SIG-M5 treated with dmso at 0.1 percent for 504 hours (cell line): ENCODE results near the gene WIZ.
"Not testable (repeated sequence)": the region's sequence is repeated elsewhere in the genome, so short reads cannot be mapped to it uniquely, and the experiment has no call there.

Experiments
- DNase-seq: peaks from one replicate; lab custom pipeline; 2025; ENCODE audit not compliant: unreplicated experiment; lab: John Stamatoyannopoulos, UW

Gene WIZ

GRCh38 chr19:15411351-15411750 lies 38.4 kb downstream of the WIZ start:
- not testable (repeated sequence) for DNase-seq

GRCh38 chr19:15404780-15405211 lies 45.0 kb downstream of the WIZ start:
- no peak for DNase-seq

- no peak for DNase-seq
Observed at GRCh38 chr19:15404097-15404779, 45.5 kb downstream of the WIZ start.

- no peak for DNase-seq
Observed at GRCh38 chr19:15403151-15403531, 46.6 kb downstream of the WIZ start.

- DNase-seq = no peak
Observed at GRCh38 chr19:15402411-15403150, 47.2 kb downstream of the WIZ start.

GRCh38 chr19:15401397-15401710 lies 48.4 kb downstream of the WIZ start:
- DNase-seq = no peak

GRCh38 chr19:15400521-15401396 lies 49.0 kb downstream of the WIZ start:
- no peak for DNase-seq

GRCh38 chr19:15399635-15400034 lies 50.1 kb downstream of the WIZ start:
- no peak for DNase-seq

GRCh38 chr19:15399234-15399515 lies 50.6 kb downstream of the WIZ start:
- no peak for DNase-seq

GRCh38 chr19:15398501-15399233 lies 51.1 kb downstream of the WIZ start:
- DNase-seq = no peak

GRCh38 chr19:15397782-15398181 lies 52.0 kb downstream of the WIZ start:
- DNase-seq = no peak

GRCh38 chr19:15397236-15397635 lies 52.5 kb downstream of the WIZ start:
- DNase-seq = no peak

GRCh38 chr19:15396436-15396835 lies 53.3 kb downstream of the WIZ start:
- no peak for DNase-seq

GRCh38 chr19:15395251-15395650 lies 54.5 kb downstream of the WIZ start:
- DNase-seq = not testable (repeated sequence)

GRCh38 chr19:15394426-15394825 lies 55.3 kb downstream of the WIZ start:
- no peak for DNase-seq

GRCh38 chr19:15393963-15394362 lies 55.8 kb downstream of the WIZ start:
- DNase-seq = no peak

- peak; percentile 35 for DNase-seq
Observed at GRCh38 chr19:15390814-15391213, 58.9 kb downstream of the WIZ start.

GRCh38 chr19:15381864-15382263 lies 67.9 kb downstream of the WIZ start:
- no peak for DNase-seq

- no peak for DNase-seq
Observed at GRCh38 chr19:15381429-15381828, 68.3 kb downstream of the WIZ start.

GRCh38 chr19:15379999-15380647 lies 69.6 kb downstream of the WIZ start:
- peak; percentile 50 for DNase-seq
